Breast epithelium (tissue), 4 donors: ENCODE results near the gene MYOM3. TPM values are rescaled to one million over a fixed set of nuclear protein-coding genes. Genes with fewer than 3 reads are reported as not detected.
"Not testable (repeated sequence)": the region's sequence is repeated elsewhere in the genome, so short reads cannot be mapped to it uniquely, and the experiment has no call there.

Source experiments
- DNase-seq, 2 donors: peaks; one replicate each; pipeline ENCODE4 v3.0.0-alpha.2; 2019; ENCODE audit warnings: low spot score in 2 of 2
- H3K27ac ChIP-seq, 2 donors: fragments of 200-600 bp; sonication (generic) in 1 of 2; one replicate each; pipeline ENCODE4 v1.5.1; 2016 to 2019; ENCODE audit warnings: mild to moderate bottlenecking in 1 of 2
- H3K27me3 ChIP-seq, 2 donors: fragments of 200-600 bp; sonication (generic) in 1 of 2; one replicate each; pipeline versions ENCODE4 v1.5.1 to v1.6.0; 2017 to 2019; ENCODE audit warnings: control low read depth in 1 of 2, mild to moderate bottlenecking in 1 of 2
- H3K36me3 ChIP-seq: fragments of 200-600 bp; one replicate; pipeline ENCODE4 v1.5.1; 2019
- H3K4me1 ChIP-seq, 2 donors: fragments of 200-600 bp; sonication (generic); one replicate each; pipeline ENCODE4 v1.5.1; 2016 to 2019; ENCODE audit warnings: control low read depth in 1 of 2
- H3K4me3 ChIP-seq, 3 donors: fragments of 200-600 bp; sonication (generic); 1 replicate in 2 of 3; 2 replicates in 1 of 3; pipeline ENCODE4 v1.5.1; 2016 to 2019; ENCODE audit warnings: mild to moderate bottlenecking in 3 of 3, moderate library complexity in 2 of 3
- H3K9me3 ChIP-seq, 2 donors: fragments of 200-600 bp; sonication (generic) in 1 of 2; one replicate each; pipeline ENCODE4 v1.5.1; 2016 to 2019; ENCODE audit warnings: control low read depth in 1 of 2
- POLR2A ChIP-seq: fragments of 450-650 bp; IDR thresholded peaks from one replicate; pipeline ENCODE4 v1.6.1; 2016; ENCODE audit warnings: antibody characterized with exemption, mild to moderate bottlenecking, moderate library complexity
- POLR2AphosphoS5 ChIP-seq, 3 donors: sonication (generic); formaldehyde crosslinking; IDR thresholded peaks; one replicate each; pipeline ENCODE4 v1.6.1; 2017; ENCODE audit warnings: antibody characterized with exemption in 3 of 3
- intact Hi-C: fragments of 100-400 bp; cut with DNase I; formaldehyde crosslinking; loops from one replicate; pipeline ENCODE4 v1.15.1; 2023; ENCODE audit warnings: low total_unique reads
- total RNA-seq, 3 donors: library from RNA; depleted of rRNA; stranded (reverse); fragments of >200 nt; gene quantifications; one replicate each; pipeline ENCODE4 v1.1.0, GENCODE V29; 2016
- TF ChIP-seq, protein P1 (sequence below), 3 donors: fragments of 450-650 bp; IDR thresholded peaks; one replicate each; pipeline ENCODE4 v1.5.1; 2016 to 2017; ENCODE audit warnings: antibody characterized with exemption in 3 of 3, mild to moderate bottlenecking in 3 of 3, moderate library complexity in 3 of 3

MYOM3 gene
- total RNA-seq, 3 donors from 2014 or later, result 0.32 to 0.98 (median 0.59) TPM

DNA sequence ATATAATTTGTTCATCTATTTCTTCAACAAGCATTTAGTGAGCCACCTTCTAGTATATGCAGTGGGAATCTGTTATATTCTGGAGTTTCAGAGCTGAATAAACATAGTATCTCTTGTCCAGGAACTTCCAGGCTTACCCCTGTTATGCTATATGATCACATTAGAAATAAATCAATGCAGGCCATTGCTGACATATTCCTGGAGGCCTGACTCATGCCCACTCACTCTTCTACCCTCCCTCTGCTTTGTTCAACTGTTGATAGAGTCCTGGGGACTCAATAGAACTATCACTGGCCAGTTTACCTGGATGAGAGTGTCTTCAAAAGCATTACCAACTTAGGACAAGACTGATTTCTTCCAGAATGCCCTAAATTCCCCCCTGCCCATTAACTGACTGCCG is 102.5 kb downstream of the MYOM3 start:
- intact Hi-C loops, result no loop called here
- Histone ChIP-seq H3K4me1 (no peaks in the 10 kb centered on the region), H3K36me3 (no peaks in the 10 kb centered on the region), H3K27me3 (no peaks in the 10 kb centered on the region), H3K4me3 (no peak overlapping the region), H3K27ac (peak overlapping the region; percentile 66 to 67), H3K9me3 (no peaks in the 10 kb centered on the region)
- TF ChIP-seq, protein P1, sequence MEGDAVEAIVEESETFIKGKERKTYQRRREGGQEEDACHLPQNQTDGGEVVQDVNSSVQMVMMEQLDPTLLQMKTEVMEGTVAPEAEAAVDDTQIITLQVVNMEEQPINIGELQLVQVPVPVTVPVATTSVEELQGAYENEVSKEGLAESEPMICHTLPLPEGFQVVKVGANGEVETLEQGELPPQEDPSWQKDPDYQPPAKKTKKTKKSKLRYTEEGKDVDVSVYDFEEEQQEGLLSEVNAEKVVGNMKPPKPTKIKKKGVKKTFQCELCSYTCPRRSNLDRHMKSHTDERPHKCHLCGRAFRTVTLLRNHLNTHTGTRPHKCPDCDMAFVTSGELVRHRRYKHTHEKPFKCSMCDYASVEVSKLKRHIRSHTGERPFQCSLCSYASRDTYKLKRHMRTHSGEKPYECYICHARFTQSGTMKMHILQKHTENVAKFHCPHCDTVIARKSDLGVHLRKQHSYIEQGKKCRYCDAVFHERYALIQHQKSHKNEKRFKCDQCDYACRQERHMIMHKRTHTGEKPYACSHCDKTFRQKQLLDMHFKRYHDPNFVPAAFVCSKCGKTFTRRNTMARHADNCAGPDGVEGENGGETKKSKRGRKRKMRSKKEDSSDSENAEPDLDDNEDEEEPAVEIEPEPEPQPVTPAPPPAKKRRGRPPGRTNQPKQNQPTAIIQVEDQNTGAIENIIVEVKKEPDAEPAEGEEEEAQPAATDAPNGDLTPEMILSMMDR (IDR thresholded peaks at IDR 0.05), result no peak
- no peak for TF ChIP-seq POLR2A
- no peak for TF ChIP-seq POLR2AphosphoS5 (IDR thresholded peaks at IDR 0.05)
- DNase-seq, result no peak

DNA sequence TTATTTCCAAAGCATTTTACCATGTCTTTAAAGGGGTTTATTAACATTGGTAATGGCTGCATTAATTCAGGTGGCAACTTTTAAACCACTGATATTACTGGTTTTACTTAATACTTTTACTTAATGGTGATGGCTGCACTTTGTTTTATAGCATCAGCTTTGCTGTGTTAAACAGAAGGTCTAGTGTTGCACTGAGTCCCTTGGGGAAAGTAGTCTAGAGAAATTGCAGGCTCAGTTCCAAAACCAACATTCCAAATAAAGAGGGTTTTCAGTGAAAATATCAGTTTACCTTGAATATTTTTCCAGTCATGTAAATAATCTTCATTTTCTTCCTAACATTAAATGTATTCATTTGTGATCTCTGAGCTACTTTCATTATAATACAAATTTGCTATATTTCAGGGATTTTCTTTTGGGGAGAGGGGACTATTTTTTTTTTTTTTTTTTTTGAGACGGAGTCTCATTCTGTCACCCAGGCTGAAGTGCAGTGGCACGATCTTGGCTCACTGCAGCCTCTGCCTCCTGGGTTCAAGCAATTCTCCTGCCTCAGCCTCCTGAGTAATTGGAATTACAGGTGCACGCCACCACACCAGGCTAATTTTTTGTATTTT is 103.3 kb downstream of the MYOM3 start:
- peak overlapping the region; percentile 70 to 72 for H3K27ac ChIP-seq
- H3K4me1 ChIP-seq, H3K4me3 ChIP-seq, H3K36me3 ChIP-seq, intact Hi-C loops, H3K9me3 ChIP-seq, DNase-seq, H3K27me3 ChIP-seq: not testable (repeated sequence)

DNA sequence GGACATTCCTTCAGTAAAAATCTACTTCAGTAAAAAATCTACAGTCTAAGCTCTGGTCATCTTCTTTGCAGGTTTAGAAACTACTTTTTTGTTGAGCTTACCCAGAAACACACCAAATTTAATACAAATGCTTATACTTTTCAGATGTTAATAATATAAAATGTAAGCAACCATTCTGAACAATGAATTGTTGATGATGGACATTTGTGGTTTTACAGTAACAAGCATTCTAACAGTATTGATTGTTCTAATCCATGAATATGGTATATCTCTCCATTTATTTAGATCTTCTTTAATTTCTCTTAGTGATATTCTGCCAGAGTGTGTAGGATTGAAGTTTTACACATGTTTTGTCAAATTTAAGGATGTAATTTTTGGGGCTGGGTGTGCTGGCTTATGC is 104.9 kb downstream of the MYOM3 start:
- intact Hi-C loops, result no loop called here
- Histone ChIP-seq H3K27ac (no peak overlapping the region), H3K27me3 (no peaks in the 10 kb centered on the region), H3K9me3 (no peaks in the 10 kb centered on the region), H3K4me1 (no peaks in the 10 kb centered on the region), H3K36me3 (no peaks in the 10 kb centered on the region), H3K4me3 (no peak overlapping the region)
- TF ChIP-seq, protein P1 (IDR thresholded peaks at IDR 0.05), result no peak
- TF ChIP-seq POLR2A (no peak), POLR2AphosphoS5 (IDR thresholded peaks at IDR 0.05) (no peak)
- no peak for DNase-seq

Other genes starting within 250 kb of the MYOM3 start
- 10 to 100 TPM; 26.9 to 45.3 (median 44.2) TPM for gene FUCA1, start 243.8 kb downstream of the MYOM3 start, total RNA-seq
- gene CNR2, start 198.8 kb downstream of the MYOM3 start, total RNA-seq, result under 1 TPM in 1 of 3 donors, not detected in 2; under 0.01 TPM
- 100 to 1,000 TPM; 126 to 163 (median 134) TPM for gene PNRC2, start 152.3 kb downstream of the MYOM3 start, total RNA-seq
- gene SRSF10, start 131.8 kb downstream of the MYOM3 start, total RNA-seq, result 100 to 1,000 TPM in 2 of 3 donors, 10 to 100 TPM in 1; 99.4 to 156 (median 116) TPM
- gene IL22RA1, start 31.0 kb upstream of the MYOM3 start, total RNA-seq, result under 1 TPM in 2 of 3 donors, not detected in 1; 0.73 to 0.98 TPM
- 10 to 100 TPM in 1 of 3 donors, 1 to 10 TPM in 1, under 1 TPM in 1; under 0.01 to 10.7 (median 3.9) TPM for gene IFNLR1, start 75.2 kb upstream of the MYOM3 start, total RNA-seq
- gene GRHL3, start 207.2 kb upstream of the MYOM3 start, total RNA-seq, result 1 to 10 TPM in 1 of 3 donors, under 1 TPM in 1, not detected in 1; 0.98 to 4.0 TPM